Myocyte (in vitro differentiated cells): ENCODE results near the gene CCDC116. TPM values are rescaled to one million over a fixed set of nuclear protein-coding genes. Genes with fewer than 3 reads are reported as not detected.
A peak's percentile ranks its signal among the peaks of the same experiment; 100 is the strongest.
"Not testable (repeated sequence)": the region's sequence is repeated elsewhere in the genome, so short reads cannot be mapped to it uniquely, and the experiment has no call there.

Source experiments
- DNase-seq: peaks from one replicate; pipeline ENCODE4 v3.0.0-alpha.2; 2012; ENCODE audit warnings: low read depth
- total RNA-seq: library from RNA; depleted of rRNA; stranded (reverse); fragments of >200 nt; gene quantifications from 2 replicates; pipeline ENCODE4 v1.2.3, GENCODE V29; 2014

The CCDC116 gene
- total RNA-seq, 1 donor from 2014 or later = 0.13 TPM

- peak; percentile 90 for DNase-seq
Observed at GRCh38 chr22:21629255-21630149, 3.1 kb upstream of the CCDC116 start, which contains the start of gene YDJC. YDJC (minus strand) TSS chr22:21630022; CDS start chr22:21630014, 8 bp downstream.

GRCh38 chr22:21631025-21631424 lies 1.5 kb upstream of the CCDC116 start:
- no peak for DNase-seq

DNA sequence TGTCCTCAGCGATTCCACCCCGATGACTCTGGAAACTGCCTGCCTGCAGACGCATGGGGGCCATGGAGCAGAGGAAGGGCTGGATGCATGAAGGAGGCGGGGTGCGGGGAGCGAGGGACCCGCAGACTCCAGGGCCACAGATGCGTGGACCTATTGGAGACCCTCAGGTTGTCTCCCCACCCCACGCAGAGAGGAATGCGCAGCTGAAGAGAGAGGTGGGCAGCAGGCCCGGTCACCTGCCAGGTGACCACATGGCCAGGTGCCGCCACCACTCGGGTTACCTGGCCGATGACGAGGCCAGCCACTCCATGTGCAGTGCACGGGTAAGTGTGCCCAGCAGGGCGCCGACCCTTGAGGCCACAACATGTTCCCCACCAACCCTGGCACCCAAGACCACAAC lies 371 bp downstream of the CCDC116 start:
- no peak for DNase-seq

- DNase-seq = no peak
Observed at GRCh38 chr22:21633481-21633880, 921 bp downstream of the CCDC116 start.

DNA sequence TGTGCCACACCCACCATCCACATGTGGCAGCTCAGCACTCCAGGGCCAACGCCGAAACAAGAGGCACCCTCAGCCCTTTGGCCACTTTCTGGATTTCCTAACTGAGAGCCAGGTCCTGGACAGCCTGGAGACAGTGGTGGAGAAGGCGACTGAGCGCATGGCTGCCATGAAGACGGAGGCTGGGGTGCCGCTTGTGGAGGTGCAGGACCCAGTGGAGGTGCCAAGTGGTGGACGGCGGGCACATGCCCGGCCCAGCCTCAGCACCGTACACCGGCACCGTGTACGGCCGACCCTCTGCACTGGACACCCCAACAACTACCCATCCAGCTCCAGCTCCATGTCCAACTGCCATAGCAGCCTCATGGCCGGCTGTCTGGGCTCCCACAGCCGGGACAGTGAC lies 1.5 kb downstream of the CCDC116 start:
- DNase-seq = no peak

DNA sequence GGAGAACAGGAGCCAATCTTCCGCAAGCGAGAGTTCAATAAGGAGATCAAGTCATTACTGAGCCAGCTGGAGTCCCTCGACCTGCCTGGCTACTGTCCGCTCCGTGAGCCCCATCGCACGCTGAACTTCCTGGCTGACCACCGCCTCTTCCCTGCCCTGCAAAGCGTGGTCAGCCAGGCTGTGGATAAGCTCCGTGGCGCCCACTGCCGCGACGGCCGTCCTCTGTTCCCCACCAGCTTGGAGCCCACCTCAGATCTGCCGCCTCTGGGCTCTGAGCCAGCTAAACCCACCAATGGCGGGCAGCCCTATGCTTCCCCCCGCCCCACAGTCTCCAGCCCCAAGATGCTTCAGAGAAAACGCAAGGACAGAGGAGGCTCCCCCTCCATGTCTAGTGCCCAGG lies 2.3 kb downstream of the CCDC116 start:
- no peak for DNase-seq

- DNase-seq = no peak
Observed at GRCh38 chr22:21635771-21636510, 3.4 kb downstream of the CCDC116 start.

- no peak for DNase-seq
Observed at GRCh38 chr22:21636629-21637218, 4.2 kb downstream of the CCDC116 start.

- DNase-seq = not testable (repeated sequence)
Observed at GRCh38 chr22:21637450-21637849, 4.9 kb downstream of the CCDC116 start.

GRCh38 chr22:21639359-21639758 lies 6.8 kb downstream of the CCDC116 start:
- no peak for DNase-seq

- DNase-seq = no peak
Observed at GRCh38 chr22:21640810-21641209, 8.2 kb downstream of the CCDC116 start.

DNA sequence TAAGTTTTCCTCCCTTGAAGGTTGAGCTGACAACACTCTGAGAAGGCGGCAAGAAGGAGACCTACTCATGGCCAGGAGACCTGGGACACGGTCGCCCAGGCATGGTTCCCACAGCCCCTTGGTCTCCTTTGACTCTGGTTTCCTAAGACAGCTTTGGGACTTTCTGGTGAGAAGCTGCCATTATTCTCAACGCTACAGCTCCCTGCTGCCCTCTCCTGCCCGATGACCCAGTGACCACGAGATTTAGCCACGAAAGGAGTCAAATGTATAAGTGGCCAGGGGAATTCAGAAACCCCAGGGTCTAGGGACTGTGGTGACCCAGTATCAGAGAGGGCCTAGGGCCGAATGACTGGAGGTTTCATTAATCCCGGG lies 8.8 kb downstream of the CCDC116 start:
- peak; percentile 79 for DNase-seq

DNA sequence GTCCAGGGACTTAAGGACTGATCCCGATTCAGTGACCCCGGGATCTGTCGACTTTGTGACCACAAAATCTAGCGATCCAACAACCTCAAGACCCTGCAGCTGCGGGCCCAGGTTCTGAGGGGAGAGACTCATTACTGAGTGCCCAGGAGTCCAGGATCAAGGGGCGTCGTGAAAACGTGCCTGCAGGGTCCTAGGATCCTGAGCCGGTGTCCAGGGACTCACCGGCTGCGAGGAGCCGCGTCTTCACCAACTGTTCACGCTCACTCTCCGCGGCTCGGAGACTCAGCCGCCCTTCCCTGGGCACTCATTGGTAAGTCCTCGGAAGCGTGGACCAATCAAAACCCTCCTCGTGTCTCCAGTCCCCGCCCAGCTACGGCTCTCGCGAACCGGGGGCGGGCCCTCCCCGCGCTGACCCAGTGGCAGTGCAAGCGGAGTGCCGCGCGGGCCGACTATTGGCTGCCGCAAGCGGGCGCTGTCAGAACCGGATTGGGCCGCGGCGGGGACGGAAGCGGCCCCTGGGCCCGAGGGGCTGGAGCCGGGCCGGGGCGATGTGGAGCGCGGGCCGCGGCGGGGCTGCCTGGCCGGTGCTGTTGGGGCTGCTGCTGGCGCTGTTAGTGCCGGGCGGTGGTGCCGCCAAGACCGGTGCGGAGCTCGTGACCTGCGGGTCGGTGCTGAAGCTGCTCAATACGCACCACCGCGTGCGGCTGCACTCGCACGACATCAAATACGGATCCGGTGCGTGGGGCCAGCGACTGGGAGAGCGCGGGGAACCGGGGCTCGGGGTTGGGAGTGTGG lies 9.4 kb downstream of the CCDC116 start, which contains the start of gene SDF2L1:
Gene SDF2L1, plus strand, starts transcription at position 514 of the 795 bp plus-strand sequence. Its CDS starts 35 bp downstream, at position 549.
- DNase-seq = peak; percentile 99

DNA sequence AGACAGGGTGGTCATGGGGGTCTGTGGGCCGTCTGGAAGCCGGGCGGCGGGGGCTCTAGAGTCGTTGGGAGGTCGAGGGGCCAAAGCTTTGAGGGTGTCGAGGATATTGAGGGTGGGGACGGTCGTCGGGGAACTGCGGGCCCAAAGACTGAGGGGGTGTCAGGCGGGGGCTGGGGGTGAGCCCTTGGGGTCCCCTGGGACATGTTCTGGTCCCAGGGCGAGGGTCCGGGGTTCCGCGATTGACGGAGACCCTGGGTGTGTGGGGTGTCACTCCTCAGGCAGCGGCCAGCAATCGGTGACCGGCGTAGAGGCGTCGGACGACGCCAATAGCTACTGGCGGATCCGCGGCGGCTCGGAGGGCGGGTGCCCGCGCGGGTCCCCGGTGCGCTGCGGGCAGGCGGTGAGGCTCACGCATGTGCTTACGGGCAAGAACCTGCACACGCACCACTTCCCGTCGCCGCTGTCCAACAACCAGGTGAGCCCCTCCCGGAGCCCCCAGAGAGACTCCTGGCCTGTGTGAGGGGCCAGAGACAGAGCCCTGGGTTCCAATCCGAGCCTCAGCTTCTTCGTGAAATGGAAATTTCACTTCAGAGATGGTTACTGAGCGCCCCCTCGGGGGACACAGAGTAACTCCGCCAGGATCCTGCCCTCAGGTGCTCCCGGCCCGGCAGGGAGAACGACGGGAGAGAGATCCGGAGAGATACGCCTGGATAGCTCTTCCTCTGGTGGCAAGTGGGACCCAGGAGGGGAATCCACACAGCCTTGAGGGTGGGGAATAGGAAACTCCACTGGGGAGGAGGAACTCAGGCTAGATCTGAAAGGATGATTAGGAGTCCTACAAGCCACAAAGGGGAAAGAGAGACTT lies 10.3 kb downstream of the CCDC116 start:
- DNase-seq = peak; percentile 54

DNA sequence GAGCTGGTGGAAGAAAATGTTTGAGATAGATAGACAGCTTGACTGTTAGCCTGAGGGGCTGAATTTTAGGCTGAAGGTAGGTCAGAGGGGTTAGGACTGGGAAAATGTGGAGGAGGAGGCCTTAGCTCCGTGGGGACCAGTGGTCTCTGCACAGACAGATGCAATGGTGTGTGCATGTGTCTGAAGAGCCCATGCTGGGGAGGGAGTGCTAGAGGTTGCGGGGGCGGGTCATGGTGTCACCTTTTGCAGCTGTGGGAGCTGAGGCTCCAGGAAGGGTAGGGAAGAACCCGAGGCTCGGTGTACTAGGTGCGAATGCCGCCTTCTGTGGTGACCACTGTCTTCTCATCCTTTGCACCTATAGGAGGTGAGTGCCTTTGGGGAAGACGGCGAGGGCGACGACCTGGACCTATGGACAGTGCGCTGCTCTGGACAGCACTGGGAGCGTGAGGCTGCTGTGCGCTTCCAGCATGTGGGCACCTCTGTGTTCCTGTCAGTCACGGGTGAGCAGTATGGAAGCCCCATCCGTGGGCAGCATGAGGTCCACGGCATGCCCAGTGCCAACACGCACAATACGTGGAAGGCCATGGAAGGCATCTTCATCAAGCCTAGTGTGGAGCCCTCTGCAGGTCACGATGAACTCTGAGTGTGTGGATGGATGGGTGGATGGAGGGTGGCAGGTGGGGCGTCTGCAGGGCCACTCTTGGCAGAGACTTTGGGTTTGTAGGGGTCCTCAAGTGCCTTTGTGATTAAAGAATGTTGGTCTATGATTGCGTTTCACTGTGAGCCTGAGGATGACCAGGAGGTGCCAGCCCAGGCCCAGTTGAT lies 11.2 kb downstream of the CCDC116 start:
- no peak for DNase-seq

- not testable (repeated sequence) for DNase-seq
Observed at GRCh38 chr22:21645513-21645912, 13.0 kb downstream of the CCDC116 start.

DNA sequence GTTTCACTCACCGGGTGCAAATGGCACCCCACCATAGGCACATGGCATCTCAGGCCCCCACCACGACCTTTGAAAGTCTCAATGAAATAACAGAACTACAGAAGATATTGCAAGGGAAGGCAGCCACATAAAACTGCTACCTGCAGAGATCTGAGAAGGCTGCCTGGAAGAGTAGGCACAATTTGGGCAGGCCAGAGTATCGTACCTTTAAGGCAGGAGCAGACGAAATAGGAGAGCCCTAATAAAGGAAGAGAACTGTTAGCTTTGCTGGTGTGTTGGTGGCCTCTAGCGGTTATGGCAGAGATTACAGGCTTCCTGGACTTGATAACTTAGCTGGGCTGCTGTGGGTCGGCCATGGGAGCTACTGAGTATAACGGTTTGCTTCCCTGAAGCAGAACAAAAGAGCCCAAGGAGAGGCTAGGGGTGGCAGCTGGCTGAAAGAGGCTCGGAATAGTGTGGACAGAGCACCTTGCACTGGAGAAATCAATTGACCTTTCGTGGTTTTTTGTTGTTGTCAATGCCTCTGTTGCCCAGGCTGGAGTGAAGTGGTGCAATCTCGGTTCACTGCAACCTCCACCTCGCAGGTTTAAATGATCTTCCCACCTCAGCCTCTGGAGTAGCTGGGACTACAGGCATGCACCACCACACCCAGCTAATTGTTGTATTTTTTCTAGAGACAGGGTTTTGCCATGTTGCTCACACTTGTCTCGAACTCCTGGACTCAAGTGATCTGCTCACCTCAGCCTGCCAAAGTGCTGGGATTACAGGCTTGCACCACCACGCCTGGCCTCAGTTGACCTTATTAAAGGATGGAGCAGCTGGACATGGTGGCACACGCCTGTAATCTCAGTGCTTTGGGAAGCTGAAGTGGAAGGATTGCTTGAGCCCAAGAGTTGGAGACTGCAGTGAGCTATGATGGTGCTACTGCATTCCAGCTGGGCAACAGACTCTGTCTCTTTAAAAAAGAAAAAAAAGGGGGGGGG lies 14.3 kb downstream of the CCDC116 start:
- DNase-seq = peak; percentile 87

- no peak for DNase-seq
Observed at GRCh38 chr22:21650280-21650679, 17.7 kb downstream of the CCDC116 start.
